ENCODE measurements around the gene FAM83F.

- TF ChIP-seq CTCF (IDR thresholded peaks at IDR 0.05) (no peak), FOXJ3 (CRISPR knock-in tag; IDR thresholded peaks at IDR 0.05; ENCODE audit: borderline replicate concordance) (no peak), PRDM15 (CRISPR knock-in tag; IDR thresholded peaks at IDR 0.05) (no peak)
Observed at GRCh38 chr22:39996732-39997131, 2.0 kb downstream of the FAM83F start.

Data from WTC11 (cell line).